ENCODE data around the gene NOSIP. TPM values are rescaled to one million over a fixed set of nuclear protein-coding genes. Genes with fewer than 3 reads are reported as not detected.

The NOSIP gene
- polyA plus RNA-seq, 4 donors: 51.8 to 181 (median 134) TPM

GRCh38 chr19:49597703-49597974 is 17.3 kb upstream of the NOSIP start:
- H3K27ac ChIP-seq (ENCODE audit: low read depth in 1 of 3, low read length in 2 of 3): no peak overlapping the region
- H3K9me3 ChIP-seq (ENCODE audit: control insufficient read depth in 2 of 2, insufficient read depth in 1 of 2, low read depth in 1 of 2, low read length in 1 of 2): no peaks in the 10 kb centered on the region
- 93 to 96% (median 96%) methylated on average over 29 of the region's 29 CpGs for WGBS, 3 donors
- H3K36me3 ChIP-seq (ENCODE audit: control insufficient read depth in 3 of 3, insufficient read depth in 2 of 3, low read depth in 1 of 3, low read length in 3 of 3): peaks cover 8 to 81% (median 33%) of the 10 kb centered on the region in 3 donors
- FAIRE-seq: no peak
- no peaks in the 10 kb centered on the region for H3K27me3 ChIP-seq (ENCODE audit: control insufficient read depth in 3 of 3, insufficient read depth in 3 of 3, low read length in 3 of 3)
- H3K4me1 ChIP-seq (ENCODE audit: control insufficient read depth in 3 of 3, insufficient read depth in 2 of 3, low read depth in 1 of 3, low read length in 2 of 3): peaks cover 0 to 17% (median 5%) of the 10 kb centered on the region in 3 donors
- DNase-seq: no peak
- no peak overlapping the region for H3K4me3 ChIP-seq (ENCODE audit: low read depth in 1 of 3, low read length in 3 of 3)

DNA sequence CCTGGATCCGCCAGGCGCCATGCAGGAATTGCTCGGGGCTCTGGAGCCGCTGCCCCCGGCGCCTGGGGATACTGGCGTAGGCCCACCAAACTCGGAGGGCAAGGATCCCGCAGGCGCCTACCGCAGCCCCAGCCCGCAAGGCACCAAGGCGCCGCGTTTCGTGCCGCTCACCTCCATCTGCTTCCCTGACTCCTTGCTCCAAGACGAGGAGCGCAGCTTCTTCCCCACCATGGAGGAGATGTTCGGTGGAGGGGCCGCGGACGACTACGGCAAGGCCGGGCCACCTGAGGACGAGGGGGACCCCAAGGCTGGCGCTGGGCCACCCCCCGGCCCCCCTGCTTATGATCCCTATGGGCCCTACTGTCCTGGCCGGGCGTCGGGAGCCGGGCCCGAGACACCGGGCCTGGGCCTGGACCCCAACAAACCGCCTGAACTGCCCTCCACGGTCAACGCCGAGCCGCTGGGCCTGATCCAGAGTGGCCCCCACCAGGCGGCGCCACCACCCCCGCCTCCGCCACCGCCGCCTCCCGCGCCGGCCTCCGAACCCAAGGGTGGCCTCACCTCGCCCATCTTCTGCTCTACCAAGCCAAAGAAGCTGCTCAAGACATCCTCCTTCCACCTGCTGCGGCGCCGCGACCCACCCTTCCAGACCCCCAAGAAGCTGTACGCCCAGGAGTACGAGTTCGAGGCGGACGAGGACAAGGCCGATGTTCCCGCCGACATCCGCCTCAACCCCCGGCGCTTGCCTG is 16.8 kb upstream of the NOSIP start:
- WGBS, 3 donors: 96 to 98% (median 97%) methylated on average over 47 to 65 of the region's 65 CpGs
- Histone ChIP-seq H3K27me3 (ENCODE audit: control insufficient read depth in 3 of 3, insufficient read depth in 3 of 3, low read length in 3 of 3) (no peaks in the 10 kb centered on the region), H3K27ac (ENCODE audit: low read depth in 1 of 3, low read length in 2 of 3) (no peak overlapping the region), H3K4me1 (ENCODE audit: control insufficient read depth in 3 of 3, insufficient read depth in 2 of 3, low read depth in 1 of 3, low read length in 2 of 3) (peaks cover 0 to 17% (median 8%) of the 10 kb centered on the region in 3 donors), H3K36me3 (ENCODE audit: control insufficient read depth in 3 of 3, insufficient read depth in 2 of 3, low read depth in 1 of 3, low read length in 3 of 3) (peaks cover 8 to 78% (median 30%) of the 10 kb centered on the region in 3 donors), H3K9me3 (ENCODE audit: control insufficient read depth in 2 of 2, insufficient read depth in 1 of 2, low read depth in 1 of 2, low read length in 1 of 2) (no peaks in the 10 kb centered on the region), H3K4me3 (ENCODE audit: low read depth in 1 of 3, low read length in 3 of 3) (no peak overlapping the region)
- no peak for FAIRE-seq
- DNase-seq: no peak

- peaks cover 5 to 72% (median 23%) of the 10 kb centered on the region in 3 donors for H3K36me3 ChIP-seq (ENCODE audit: control insufficient read depth in 3 of 3, insufficient read depth in 2 of 3, low read depth in 1 of 3, low read length in 3 of 3)
- H3K9me3 ChIP-seq (ENCODE audit: control insufficient read depth in 2 of 2, insufficient read depth in 1 of 2, low read depth in 1 of 2, low read length in 1 of 2): no peaks in the 10 kb centered on the region
- H3K4me1 ChIP-seq (ENCODE audit: control insufficient read depth in 3 of 3, insufficient read depth in 2 of 3, low read depth in 1 of 3, low read length in 2 of 3): peaks cover 0 to 17% (median 8%) of the 10 kb centered on the region in 3 donors
- WGBS, 3 donors: 90 to 96% (median 94%) methylated on average over 8 to 15 of the region's 15 CpGs
- no peak for FAIRE-seq
- DNase-seq: no peak
- H3K4me3 ChIP-seq (ENCODE audit: low read depth in 1 of 3, low read length in 3 of 3): no peak overlapping the region
- no peak overlapping the region for H3K27ac ChIP-seq (ENCODE audit: low read depth in 1 of 3, low read length in 2 of 3)
- no peaks in the 10 kb centered on the region for H3K27me3 ChIP-seq (ENCODE audit: control insufficient read depth in 3 of 3, insufficient read depth in 3 of 3, low read length in 3 of 3)
Measured at GRCh38 chr19:49596407-49596806, 16.1 kb upstream of the NOSIP start.

- no peak for DNase-seq
- H3K4me3 ChIP-seq (ENCODE audit: low read depth in 1 of 3, low read length in 3 of 3): no peak overlapping the region
- H3K36me3 ChIP-seq (ENCODE audit: control insufficient read depth in 3 of 3, insufficient read depth in 2 of 3, low read depth in 1 of 3, low read length in 3 of 3): peaks cover 5 to 68% (median 20%) of the 10 kb centered on the region in 3 donors
- no peaks in the 10 kb centered on the region for H3K9me3 ChIP-seq (ENCODE audit: control insufficient read depth in 2 of 2, insufficient read depth in 1 of 2, low read depth in 1 of 2, low read length in 1 of 2)
- 95 to 96% (median 95%) methylated on average over 24 to 32 of the region's 32 CpGs for WGBS, 3 donors
- H3K27me3 ChIP-seq (ENCODE audit: control insufficient read depth in 3 of 3, insufficient read depth in 3 of 3, low read length in 3 of 3): no peaks in the 10 kb centered on the region
- no peak overlapping the region for H3K27ac ChIP-seq (ENCODE audit: low read depth in 1 of 3, low read length in 2 of 3)
- FAIRE-seq: no peak
- H3K4me1 ChIP-seq (ENCODE audit: control insufficient read depth in 3 of 3, insufficient read depth in 2 of 3, low read depth in 1 of 3, low read length in 2 of 3): peaks cover 0 to 17% (median 8%) of the 10 kb centered on the region in 3 donors
Measured at GRCh38 chr19:49595819-49596404, 15.6 kb upstream of the NOSIP start.

GRCh38 chr19:49594993-49595818 is 14.8 kb upstream of the NOSIP start:
- WGBS, 3 donors: 91 to 93% (median 93%) methylated on average over 33 to 35 of the region's 35 CpGs
- no peak for DNase-seq
- no peak for FAIRE-seq
- no peaks in the 10 kb centered on the region for H3K9me3 ChIP-seq (ENCODE audit: control insufficient read depth in 2 of 2, insufficient read depth in 1 of 2, low read depth in 1 of 2, low read length in 1 of 2)
- no peaks in the 10 kb centered on the region for H3K27me3 ChIP-seq (ENCODE audit: control insufficient read depth in 3 of 3, insufficient read depth in 3 of 3, low read length in 3 of 3)
- peak overlapping the region in 1 of 3 donors; percentile 4 for H3K4me3 ChIP-seq (ENCODE audit: low read depth in 1 of 3, low read length in 3 of 3)
- peaks cover 0 to 21% (median 8%) of the 10 kb centered on the region in 3 donors for H3K4me1 ChIP-seq (ENCODE audit: control insufficient read depth in 3 of 3, insufficient read depth in 2 of 3, low read depth in 1 of 3, low read length in 2 of 3)
- H3K36me3 ChIP-seq (ENCODE audit: control insufficient read depth in 3 of 3, insufficient read depth in 2 of 3, low read depth in 1 of 3, low read length in 3 of 3): peaks cover 5 to 61% (median 19%) of the 10 kb centered on the region in 3 donors
- H3K27ac ChIP-seq (ENCODE audit: low read depth in 1 of 3, low read length in 2 of 3): peak overlapping the region in 1 of 3 donors; percentile 26

DNA sequence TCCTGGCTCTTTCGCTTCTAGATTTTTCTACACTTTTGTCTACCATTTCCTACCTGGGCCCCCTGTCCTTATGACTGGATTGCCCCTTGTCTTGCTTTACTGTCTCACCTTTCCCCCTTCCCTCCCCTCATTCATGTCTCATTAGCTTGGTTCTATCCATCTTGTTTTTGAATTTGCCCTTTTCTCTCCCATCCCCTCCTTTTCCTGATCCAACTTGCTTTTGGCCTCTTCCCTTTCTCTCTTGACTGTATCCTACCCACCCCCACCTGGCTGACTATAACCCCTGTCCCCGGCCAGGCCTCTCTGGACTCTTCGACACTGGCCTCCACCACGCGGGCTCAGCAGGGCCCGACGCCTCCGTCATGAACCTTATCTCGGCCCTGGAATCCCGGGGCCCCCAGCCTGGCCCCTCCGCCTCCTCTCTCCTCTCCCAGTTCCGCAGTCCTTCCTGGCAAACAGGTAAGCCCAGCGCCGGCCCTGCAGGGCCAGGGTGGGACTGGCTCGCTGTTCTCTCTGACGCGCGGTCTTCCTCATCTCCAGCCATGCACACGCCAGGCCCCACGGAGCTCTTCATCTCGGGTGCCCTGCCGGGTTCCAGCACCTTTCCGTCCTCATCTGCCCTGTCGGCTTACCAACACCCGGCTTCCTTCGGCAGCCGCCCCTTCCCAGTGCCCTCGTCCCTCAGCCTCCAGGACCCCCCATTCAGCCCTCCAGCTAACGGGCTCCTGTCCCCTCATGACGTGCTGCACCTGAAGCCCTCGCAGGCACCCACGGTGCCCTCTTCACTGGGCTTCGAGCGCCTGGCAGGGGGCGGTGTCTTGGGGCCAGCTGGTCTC is 14.0 kb upstream of the NOSIP start:
- FAIRE-seq (no peak), DNase-seq (no peak)
- H3K27ac ChIP-seq (ENCODE audit: low read depth in 1 of 3, low read length in 2 of 3): peak overlapping the region; percentile 67 to 80 (median 79)
- WGBS, 3 donors: 91 to 93% (median 92%) methylated on average over 34 to 35 of the region's 35 CpGs
- H3K36me3 ChIP-seq (ENCODE audit: control insufficient read depth in 3 of 3, insufficient read depth in 2 of 3, low read depth in 1 of 3, low read length in 3 of 3): peaks cover 0 to 52% (median 12%) of the 10 kb centered on the region in 3 donors
- H3K4me1 ChIP-seq (ENCODE audit: control insufficient read depth in 3 of 3, insufficient read depth in 2 of 3, low read depth in 1 of 3, low read length in 2 of 3): peaks cover 0 to 23% (median 8%) of the 10 kb centered on the region in 3 donors
- no peaks in the 10 kb centered on the region for H3K9me3 ChIP-seq (ENCODE audit: control insufficient read depth in 2 of 2, insufficient read depth in 1 of 2, low read depth in 1 of 2, low read length in 1 of 2)
- H3K4me3 ChIP-seq (ENCODE audit: low read depth in 1 of 3, low read length in 3 of 3): peak overlapping the region in 1 of 3 donors; percentile 4
- H3K27me3 ChIP-seq (ENCODE audit: control insufficient read depth in 3 of 3, insufficient read depth in 3 of 3, low read length in 3 of 3): no peaks in the 10 kb centered on the region

GRCh38 chr19:49593233-49594113 is 13.1 kb upstream of the NOSIP start:
- WGBS, 3 donors: 4 to 7% (median 5%) methylated on average over 24 to 27 of the region's 27 CpGs
- FAIRE-seq (no peak), DNase-seq (peak; percentile 93 to 95)
- H3K4me3 ChIP-seq (ENCODE audit: low read depth in 1 of 3, low read length in 3 of 3): peak overlapping the region; percentile 25 to 93 (median 69)
- H3K9me3 ChIP-seq (ENCODE audit: control insufficient read depth in 2 of 2, insufficient read depth in 1 of 2, low read depth in 1 of 2, low read length in 1 of 2): no peaks in the 10 kb centered on the region
- no peaks in the 10 kb centered on the region for H3K27me3 ChIP-seq (ENCODE audit: control insufficient read depth in 3 of 3, insufficient read depth in 3 of 3, low read length in 3 of 3)
- peaks cover 0 to 43% (median 12%) of the 10 kb centered on the region in 3 donors for H3K36me3 ChIP-seq (ENCODE audit: control insufficient read depth in 3 of 3, insufficient read depth in 2 of 3, low read depth in 1 of 3, low read length in 3 of 3)
- H3K4me1 ChIP-seq (ENCODE audit: control insufficient read depth in 3 of 3, insufficient read depth in 2 of 3, low read depth in 1 of 3, low read length in 2 of 3): peaks cover 0 to 23% (median 8%) of the 10 kb centered on the region in 3 donors
- peak overlapping the region; percentile 79 to 93 (median 81) for H3K27ac ChIP-seq (ENCODE audit: low read depth in 1 of 3, low read length in 2 of 3)

Data from small intestine (tissue), 7 donors.